GM18517 (cell line): Measurements from ENCODE around the gene DOCK10.
"Not testable (repeated sequence)": the region's sequence is repeated elsewhere in the genome, so short reads cannot be mapped to it uniquely, and the experiment has no call there.

Experiments
- ATAC-seq: cut with Tn5 transposase; IDR thresholded peaks from one replicate; pipeline ENCODE4 v1.9.1; 2021; ENCODE audit warnings: mild to moderate bottlenecking, moderate library complexity; ENCODE audit not compliant: unreplicated experiment

Gene DOCK10

GRCh38 chr2:225041851-225042799, at the start of gene DOCK10:
DOCK10 (minus strand) TSS chr2:225042468; CDS start chr2:225042374, 94 bp downstream.
- peak; percentile 28 for ATAC-seq

- no peak for ATAC-seq
Observed at GRCh38 chr2:225091336-225091735, 49.1 kb upstream of the DOCK10 start.

- no peak for ATAC-seq
Observed at GRCh38 chr2:225090746-225091145, 48.5 kb upstream of the DOCK10 start.

GRCh38 chr2:225086915-225087314, 44.6 kb upstream of the DOCK10 start:
- no peak for ATAC-seq

GRCh38 chr2:225086439-225086838, 44.2 kb upstream of the DOCK10 start:
- no peak for ATAC-seq

GRCh38 chr2:225083276-225083675, 41.0 kb upstream of the DOCK10 start:
- no peak for ATAC-seq

GRCh38 chr2:225076125-225076524, 33.9 kb upstream of the DOCK10 start:
- no peak for ATAC-seq

- no peak for ATAC-seq
Observed at GRCh38 chr2:225074919-225075681, 32.8 kb upstream of the DOCK10 start.

- ATAC-seq, result no peak
Observed at GRCh38 chr2:225074366-225074765, 32.1 kb upstream of the DOCK10 start.

- no peak for ATAC-seq
Observed at GRCh38 chr2:225073198-225073597, 30.9 kb upstream of the DOCK10 start.

- ATAC-seq, result no peak
Observed at GRCh38 chr2:225072444-225072843, 30.2 kb upstream of the DOCK10 start.

- no peak for ATAC-seq
Observed at GRCh38 chr2:225070811-225071210, 28.5 kb upstream of the DOCK10 start.

GRCh38 chr2:225069966-225070365, 27.7 kb upstream of the DOCK10 start:
- ATAC-seq, result no peak

GRCh38 chr2:225069477-225069876, 27.2 kb upstream of the DOCK10 start:
- ATAC-seq, result no peak

GRCh38 chr2:225065882-225066281, 23.6 kb upstream of the DOCK10 start:
- ATAC-seq, result no peak

GRCh38 chr2:225064928-225065327, 22.7 kb upstream of the DOCK10 start:
- ATAC-seq, result no peak

GRCh38 chr2:225064362-225064761, 22.1 kb upstream of the DOCK10 start:
- no peak for ATAC-seq

GRCh38 chr2:225056330-225057073, 14.2 kb upstream of the DOCK10 start:
- no peak for ATAC-seq

GRCh38 chr2:225055714-225056113, 13.4 kb upstream of the DOCK10 start:
- ATAC-seq, result no peak

GRCh38 chr2:225052703-225053102, 10.4 kb upstream of the DOCK10 start:
- peak; percentile 63 for ATAC-seq

- ATAC-seq, result not testable (repeated sequence)
Observed at GRCh38 chr2:225047502-225047901, 5.2 kb upstream of the DOCK10 start.
